Right lung (tissue), 5 donors: Measurements from ENCODE around the gene TNFRSF1B. TPM values are rescaled to one million over a fixed set of nuclear protein-coding genes. Genes with fewer than 3 reads are reported as not detected.

Experiments used
- DNase-seq, 2 donors: peaks; one replicate each; pipeline ENCODE4 v3.0.0-alpha.2; 2013
- polyA plus RNA-seq, 5 donors: library from polyadenylated mRNA; unstranded; fragments of 120-200 nt; gene quantifications; one replicate each; pipeline versions ENCODE4 v1.2.1 to v1.2.3, GENCODE V29; 2013; ENCODE audit warnings: inconsistent platforms in 1 of 5, low replicate concordance in 1 of 5; ENCODE audit not compliant: insufficient read length in 5 of 5, insufficient read depth in 1 of 5

Gene TNFRSF1B
- polyA plus RNA-seq, 5 donors, result 12.4 to 22.8 (median 16.5) TPM

DNA sequence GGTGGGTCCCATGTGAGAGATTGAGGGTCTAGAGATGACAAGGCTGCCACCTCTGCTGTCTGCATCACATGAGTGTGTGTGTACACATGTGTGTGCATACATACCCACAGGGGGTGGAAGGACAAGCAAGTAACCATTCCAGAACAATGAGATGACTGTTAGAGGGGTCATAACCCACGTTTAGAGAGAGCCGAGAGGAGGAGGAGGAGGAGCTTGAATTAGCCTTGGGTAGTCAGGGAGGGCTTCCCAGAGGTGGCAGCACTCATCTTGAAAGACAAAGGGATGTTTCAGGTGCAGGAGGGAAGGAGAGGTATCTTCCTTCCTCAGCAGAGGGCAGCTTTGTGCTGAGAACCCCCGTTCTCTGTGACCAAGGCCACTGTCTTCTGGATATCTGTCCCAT is 21.3 kb downstream of the TNFRSF1B start:
- DNase-seq, result no peak

DNA sequence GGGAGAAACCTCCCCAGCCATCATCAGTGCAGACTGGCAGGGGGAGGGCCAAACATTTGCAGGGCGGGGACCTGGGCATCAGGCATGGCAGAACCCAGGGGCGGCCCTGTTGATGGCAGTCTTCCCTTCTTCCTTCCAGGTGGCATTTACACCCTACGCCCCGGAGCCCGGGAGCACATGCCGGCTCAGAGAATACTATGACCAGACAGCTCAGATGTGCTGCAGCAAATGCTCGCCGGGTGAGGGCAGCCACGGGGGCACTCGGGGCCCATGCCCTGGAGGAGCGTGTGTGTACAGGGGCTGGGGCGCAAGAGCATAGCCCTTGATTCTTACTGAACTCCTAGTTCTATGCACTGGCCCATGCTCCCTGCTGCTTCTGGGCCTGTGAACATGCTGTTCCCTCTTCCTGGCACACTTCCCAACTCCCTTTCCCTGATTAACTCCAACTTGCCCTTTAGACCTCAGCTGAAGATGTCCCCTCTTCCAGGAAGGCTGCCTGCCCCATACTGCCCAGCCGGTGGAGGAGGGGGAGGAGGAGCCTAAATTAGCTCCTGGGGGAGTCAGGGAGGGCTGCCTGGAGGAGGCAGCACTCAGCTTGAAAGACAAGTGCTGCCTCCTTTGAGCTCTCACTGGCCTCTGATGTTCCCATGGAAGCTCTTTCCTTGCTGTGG is 22.0 kb downstream of the TNFRSF1B start:
- DNase-seq, result no peak

DNA sequence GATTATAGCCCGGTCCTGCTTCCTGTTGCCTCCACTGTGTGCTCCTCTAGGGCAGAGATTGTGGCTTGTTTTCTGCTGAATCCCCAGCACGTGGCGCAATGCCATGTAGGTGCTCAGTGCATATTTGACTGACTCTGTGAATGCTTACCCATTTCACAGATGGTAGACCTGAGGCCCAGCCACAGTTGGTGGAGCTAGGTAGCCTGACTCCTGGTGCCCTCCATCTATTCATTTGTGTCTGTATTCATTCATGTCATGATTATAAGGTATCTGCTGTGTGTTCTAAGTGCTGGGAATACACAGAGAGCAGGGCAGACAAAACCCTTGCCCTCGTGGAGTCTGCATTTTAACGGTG is 22.5 kb downstream of the TNFRSF1B start:
- DNase-seq, result no peak

DNA sequence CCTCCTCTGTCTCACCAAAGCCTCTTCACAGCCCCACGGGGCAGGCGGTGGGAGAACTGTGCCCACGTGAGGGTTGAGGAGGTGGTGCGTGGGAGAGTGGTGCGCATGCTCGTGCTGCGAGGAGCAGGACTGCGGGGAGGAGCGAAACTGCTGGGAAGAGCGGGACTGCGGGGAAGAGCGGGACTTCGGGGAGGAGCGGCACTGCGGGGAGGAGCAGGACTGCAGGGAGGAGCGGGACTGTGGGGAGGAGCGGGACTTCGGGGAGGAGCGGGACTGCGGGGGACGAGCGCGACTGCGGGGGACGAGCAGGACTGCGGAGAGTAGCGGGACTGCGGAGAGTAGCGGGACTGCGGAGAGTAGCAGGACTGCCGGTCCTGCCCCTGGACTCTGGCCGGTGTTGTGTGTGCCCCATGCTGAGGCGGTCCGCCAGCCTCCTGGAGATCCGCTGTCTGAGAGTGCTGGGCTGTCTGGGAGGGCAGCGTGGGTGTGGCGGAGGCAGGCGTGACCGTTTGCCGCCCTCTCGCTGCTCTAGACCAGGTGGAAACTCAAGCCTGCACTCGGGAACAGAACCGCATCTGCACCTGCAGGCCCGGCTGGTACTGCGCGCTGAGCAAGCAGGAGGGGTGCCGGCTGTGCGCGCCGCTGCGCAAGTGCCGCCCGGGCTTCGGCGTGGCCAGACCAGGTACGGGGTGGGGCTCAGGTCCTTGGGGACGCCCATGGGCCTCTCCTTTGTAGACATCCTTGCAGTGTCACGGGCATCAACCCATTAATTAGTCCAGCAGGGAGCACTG is 24.6 kb downstream of the TNFRSF1B start:
- no peak for DNase-seq

DNA sequence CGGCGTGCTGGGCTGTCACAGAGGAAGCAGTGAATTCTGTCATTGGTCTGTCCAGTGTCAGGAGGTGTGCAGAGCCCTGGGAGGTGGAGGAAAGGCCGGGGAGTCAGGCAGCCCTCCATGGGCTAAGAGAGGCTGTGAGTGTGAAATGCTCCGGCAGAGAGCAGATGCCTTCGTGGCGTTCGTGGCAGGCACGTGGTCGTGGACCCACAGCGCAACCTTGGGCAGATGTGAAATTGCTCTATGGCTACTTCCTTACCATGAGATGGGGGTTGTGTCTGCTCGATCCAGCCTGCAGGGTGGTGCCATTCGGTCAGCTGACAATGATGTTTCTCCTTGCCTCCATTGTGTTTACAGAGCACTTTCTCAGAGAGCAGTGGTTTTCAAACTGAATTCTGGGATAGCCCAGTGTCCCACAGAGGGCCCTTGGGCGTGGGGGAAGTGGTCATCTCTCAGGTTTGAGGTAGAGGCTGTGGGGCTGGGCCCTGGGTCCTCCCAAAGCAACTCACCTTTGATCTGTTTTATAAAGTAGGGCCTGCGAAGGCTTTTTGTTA is 27.9 kb downstream of the TNFRSF1B start:
- DNase-seq, result no peak

DNA sequence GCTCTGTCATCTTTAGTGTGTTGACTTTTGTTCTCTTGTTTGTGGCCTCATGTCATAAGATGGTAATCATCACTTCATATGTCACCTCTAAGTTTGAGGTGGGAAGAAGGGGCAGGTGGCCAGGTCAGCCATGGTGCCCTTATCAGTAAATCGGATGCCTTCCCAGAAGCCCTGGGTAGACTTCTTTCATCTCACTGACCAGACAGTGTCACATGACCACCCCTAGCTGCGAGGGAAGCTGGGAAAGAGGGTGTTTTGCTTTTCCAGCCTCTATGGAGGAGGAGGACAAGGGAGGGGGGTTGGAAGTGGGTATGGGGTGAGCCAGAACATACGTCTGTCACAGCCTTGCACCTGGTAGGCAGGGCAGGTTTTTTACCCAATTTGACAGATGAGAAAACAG is 28.6 kb downstream of the TNFRSF1B start:
- DNase-seq, result no peak

DNA sequence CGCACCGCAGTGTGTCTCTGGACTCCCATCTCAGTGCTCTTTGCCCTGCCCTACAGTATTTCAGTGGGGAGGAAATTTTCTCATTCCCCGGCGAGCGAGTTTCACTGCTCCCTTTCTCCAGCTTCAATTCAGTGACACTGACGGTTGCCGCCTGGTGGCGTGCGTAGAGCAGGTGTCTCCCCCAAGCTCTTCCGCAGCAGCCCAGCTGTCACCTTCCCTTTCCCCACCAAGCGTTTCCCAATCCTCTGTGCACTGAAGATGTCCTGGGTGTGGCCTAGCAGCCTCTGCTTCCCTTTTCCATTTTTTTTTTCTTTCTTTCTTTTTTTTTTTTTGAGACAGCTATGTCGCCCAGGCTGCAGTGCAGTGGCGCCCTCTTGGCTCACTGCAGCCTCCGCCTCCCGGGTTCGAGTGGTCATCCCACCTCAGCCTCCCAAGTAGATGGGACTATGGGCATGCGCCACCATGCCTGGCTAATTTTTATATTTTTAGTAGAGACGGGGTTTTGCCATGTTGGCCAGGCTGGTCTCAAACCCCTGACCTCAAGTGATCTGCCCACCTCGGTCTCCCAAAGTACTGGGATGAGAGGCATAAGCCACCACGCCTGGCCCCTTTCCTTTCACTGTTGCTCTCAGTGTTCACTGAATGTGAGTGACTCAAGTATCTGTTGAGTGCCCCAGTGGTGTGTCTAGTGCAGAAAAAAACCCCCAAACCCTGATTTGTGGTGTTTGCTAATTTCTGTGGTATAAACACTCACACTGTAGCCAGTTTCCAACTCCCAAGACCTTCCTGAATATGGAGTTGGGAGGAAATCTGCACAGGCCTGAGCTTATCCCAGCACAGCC is 30.1 kb downstream of the TNFRSF1B start:
- no peak for DNase-seq

DNA sequence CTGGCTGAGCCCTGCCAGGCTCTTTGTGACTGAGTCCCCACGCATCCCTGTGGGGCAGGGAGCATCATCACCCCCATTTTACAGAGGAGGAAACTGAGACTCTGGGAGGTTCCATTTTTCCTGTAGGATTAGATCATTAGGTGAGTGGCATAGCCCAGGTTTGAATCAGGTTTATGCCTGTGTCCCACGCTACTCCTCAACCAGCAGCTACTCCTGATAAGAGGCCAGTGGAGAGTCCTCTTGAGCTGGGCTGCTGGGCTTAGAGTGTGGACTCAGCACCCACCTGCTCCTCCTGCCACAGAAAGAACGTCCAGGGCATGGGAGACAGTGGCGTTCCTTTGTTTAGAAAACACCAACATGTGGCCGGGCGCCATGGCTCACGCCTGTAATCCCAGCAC is 30.7 kb downstream of the TNFRSF1B start:
- DNase-seq, result no peak

DNA sequence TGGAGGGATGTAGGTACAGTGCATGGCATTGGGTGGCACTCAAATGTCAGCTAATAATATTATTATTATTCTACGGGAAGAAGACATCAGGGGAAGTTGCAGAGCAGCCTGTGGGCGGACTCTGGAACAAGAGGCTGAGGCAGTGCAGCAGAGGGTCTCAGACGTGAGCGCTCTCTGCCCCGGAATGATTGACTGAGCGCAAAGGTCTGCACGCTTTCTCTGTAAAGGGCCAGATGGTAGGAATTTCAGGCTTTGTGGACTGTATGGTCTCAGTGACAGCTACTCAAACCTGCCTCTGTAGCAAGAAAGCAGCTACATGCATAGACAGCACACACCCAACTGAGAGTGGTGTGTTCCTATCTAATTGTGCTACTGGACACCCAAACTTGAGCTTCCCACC is 33.4 kb downstream of the TNFRSF1B start:
- DNase-seq, result no peak

DNA sequence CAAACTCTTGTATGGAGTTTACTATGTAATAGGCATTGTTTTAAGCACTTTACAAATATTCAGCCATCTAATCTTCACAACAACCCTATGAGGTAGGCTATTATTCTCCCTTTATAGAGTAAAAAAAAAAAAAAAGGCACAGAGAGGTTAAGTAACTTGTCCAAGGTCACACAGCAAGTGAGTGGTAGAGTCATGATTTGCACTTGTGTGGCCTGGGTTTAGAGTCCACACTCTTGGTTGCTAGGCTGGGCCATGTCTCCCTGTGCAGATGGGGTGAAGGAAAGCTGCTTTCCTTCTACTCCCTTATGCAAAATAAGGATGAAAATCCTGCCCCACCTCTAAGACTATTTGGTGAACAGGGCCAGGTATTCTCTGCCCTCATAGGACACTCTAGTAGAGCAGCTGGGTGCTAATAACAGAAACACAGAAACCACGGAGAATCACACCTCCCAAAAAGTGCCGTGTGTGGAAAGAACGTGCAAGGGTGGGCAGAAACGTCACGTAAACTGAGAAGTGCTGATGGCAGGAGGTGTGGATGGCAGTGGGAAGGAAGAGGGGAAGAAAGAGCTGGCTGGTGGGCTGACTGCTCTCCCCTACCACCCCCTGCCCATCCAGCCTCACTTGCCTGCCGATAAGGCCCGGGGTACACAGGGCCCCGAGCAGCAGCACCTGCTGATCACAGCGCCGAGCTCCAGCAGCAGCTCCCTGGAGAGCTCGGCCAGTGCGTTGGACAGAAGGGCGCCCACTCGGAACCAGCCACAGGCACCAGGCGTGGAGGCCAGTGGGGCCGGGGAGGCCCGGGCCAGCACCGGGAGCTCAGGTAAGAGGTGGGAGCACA is 34.8 kb downstream of the TNFRSF1B start:
- no peak for DNase-seq

DNA sequence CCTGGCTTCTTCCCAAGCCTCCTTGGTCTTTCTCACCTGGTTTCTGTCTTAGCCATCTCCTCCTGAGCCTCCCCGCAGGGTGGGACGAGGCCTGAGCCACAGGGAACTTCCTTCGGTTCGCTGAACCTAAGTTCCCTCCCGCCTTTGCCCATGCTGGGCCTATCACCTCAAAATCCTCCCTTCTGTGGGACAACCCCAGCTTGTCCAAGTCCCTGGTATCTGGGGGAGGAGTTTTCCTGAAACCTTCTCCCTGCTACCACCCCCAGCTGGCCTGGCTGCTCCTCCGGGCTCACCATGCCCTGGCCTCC is 35.4 kb downstream of the TNFRSF1B start:
- no peak for DNase-seq

DNA sequence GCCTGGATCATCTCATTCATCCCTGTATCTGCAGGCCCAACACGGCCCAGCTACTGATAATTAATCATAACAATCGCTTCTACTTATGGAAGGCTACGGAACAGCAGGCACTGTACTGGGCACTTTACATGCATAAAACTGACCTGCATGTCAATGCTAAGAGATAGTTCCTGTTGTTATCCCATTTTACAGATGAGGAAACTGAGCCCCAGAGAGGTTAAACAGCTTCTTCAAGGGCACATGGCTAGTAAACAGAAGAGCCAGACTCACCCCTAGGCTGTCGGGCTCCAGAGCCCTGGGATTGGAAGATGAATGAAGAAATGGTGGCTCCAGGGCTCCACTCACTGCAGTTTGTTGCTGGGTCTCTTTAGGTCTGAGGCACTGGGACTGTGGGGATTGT is 35.8 kb downstream of the TNFRSF1B start:
- DNase-seq, result no peak

DNA sequence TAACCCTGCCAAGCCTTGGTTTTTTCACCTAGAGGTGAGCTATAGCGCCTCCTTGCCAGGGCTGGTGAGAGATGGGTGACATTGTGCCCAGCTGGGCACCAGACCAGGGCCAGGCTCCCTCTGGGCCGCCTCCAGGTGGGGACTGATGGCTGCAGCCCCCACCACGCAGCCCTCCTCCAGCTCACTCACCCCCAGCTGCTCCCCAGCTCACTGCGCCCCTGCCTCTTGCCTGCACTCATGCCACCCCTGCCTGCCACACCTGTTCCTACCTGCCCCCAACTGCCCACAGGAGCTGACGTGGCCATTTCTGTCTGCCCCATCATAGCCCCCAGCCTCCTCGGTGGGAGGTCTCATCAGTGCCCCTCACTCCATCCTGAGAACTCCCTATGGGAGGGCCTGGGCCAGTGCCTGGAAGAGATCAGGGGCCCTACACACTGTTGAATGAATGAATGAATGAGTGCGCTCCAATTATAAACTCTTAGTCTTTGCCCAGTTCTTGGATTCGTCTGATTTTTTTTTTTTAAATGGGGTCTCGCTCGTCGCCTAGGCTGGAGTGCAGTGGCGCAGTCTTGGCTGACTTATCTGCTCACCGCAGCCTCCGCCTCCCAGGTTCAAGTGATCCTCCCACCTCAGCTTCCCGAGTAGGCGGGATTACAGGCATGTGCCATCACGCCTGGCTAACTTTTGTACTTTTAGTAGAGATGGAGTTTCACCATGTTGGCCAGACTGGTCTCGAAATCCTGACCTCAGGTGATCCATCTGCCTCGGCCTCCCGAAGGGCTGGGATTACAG is 36.6 kb downstream of the TNFRSF1B start:
- no peak for DNase-seq

DNA sequence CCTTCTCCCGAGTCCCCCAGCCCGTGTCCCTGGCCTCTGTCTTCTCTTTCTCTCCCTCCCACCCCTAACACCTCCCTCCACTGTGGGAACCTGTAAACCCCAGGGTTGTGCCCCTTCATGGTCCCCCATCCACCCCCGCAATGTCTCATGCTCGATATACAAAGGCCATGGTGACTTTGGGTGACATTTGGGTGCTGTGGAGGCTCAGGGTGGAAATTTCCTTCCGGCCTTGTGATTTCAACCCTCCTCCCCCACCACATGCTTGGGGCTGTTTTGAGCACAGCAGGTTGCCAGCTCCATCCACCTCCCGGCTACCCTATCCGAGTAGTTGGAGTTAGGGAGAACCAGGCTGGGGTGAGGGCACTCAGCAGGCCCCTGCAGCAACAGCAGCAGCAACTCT is 37.3 kb downstream of the TNFRSF1B start:
- DNase-seq, result no peak

DNA sequence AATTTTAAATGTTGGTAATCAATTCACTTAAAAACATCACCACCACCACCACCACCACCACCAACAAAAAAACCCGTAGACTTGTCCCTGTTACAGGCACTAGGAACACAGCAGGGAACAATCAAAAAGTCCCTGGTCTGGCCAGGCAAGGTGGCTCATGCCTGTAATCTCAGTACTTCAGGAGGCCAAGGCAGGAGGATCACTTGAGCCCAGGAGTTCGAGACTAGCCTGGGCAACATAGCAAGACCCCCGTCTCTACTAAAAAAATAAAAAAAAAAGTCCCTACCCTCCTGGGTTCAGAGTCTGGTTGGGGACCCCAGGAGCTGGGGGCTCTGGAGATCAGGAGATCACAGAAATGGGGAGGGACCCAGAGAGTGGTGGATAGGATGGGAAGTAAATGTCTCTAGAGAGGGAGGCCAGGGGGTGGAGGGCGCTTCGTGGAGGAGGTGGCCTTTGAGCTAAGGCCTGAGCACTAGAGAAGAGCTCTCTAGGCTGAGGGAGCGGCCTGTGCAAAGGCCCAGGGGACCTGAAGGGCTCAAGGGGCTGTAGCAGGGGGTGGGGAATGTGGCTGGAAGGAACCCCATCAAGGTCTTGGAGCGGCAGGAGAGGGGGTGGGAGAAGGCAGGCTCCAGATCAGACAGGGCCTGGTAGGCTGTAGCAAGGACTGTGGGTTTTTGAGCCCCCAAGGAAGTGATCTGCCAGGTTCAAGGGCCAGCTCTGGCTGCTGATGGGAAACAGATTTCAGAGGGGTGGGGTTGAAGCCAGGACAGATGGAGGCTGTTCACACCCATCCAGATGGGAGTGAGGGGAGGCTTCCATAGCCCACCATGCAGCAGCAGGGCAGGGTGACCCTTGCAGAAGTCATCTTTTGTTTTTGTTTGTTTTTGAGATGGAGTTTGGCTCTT is 38.2 kb downstream of the TNFRSF1B start:
- no peak for DNase-seq

DNA sequence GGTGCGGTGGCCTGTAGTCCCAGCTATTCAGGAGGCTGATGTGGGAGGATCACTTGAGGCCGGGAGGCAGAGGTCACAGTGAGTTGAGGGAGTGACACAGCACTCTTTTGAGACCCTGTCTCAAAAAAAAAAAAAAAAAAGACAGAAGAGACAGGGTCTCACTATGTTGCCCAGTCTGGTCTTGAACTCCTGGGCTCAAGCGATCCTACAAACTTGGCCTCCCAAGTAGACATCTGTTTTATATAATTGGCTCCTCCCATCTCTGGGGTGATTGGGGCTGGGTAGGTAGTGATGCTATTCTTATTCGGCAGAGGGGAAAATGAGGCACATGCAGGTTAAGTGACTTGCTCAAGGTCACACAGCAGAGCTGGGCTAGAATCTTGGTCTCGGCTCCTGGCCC is 39.4 kb downstream of the TNFRSF1B start:
- DNase-seq, result no peak

DNA sequence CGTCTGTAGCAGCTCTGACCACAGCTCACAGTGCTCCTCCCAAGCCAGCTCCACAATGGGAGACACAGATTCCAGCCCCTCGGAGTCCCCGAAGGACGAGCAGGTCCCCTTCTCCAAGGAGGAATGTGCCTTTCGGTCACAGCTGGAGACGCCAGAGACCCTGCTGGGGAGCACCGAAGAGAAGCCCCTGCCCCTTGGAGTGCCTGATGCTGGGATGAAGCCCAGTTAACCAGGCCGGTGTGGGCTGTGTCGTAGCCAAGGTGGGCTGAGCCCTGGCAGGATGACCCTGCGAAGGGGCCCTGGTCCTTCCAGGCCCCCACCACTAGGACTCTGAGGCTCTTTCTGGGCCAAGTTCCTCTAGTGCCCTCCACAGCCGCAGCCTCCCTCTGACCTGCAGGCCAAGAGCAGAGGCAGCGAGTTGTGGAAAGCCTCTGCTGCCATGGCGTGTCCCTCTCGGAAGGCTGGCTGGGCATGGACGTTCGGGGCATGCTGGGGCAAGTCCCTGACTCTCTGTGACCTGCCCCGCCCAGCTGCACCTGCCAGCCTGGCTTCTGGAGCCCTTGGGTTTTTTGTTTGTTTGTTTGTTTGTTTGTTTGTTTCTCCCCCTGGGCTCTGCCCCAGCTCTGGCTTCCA is 40.1 kb downstream of the TNFRSF1B start:
- DNase-seq, result no peak

DNA sequence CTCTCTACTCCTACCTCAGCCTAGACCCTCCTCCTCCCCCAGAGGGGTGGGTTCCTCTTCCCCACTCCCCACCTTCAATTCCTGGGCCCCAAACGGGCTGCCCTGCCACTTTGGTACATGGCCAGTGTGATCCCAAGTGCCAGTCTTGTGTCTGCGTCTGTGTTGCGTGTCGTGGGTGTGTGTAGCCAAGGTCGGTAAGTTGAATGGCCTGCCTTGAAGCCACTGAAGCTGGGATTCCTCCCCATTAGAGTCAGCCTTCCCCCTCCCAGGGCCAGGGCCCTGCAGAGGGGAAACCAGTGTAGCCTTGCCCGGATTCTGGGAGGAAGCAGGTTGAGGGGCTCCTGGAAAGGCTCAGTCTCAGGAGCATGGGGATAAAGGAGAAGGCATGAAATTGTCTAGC is 41.5 kb downstream of the TNFRSF1B start:
- no peak for DNase-seq
